CD1c-positive myeloid dendritic cell (primary cell): ENCODE data around the gene SRSF10.
"Not testable (repeated sequence)": the region's sequence is repeated elsewhere in the genome, so short reads cannot be mapped to it uniquely, and the experiment has no call there.

Source experiments
- DNase-seq: peaks from one replicate; pipeline ENCODE4 v3.0.0-alpha.2; 2016; ENCODE audit errors: extremely low spot score

SRSF10 gene

GRCh38 chr1:23958810-23959460, 21.2 kb downstream of the SRSF10 start:
- DNase-seq: peak; percentile 98

- DNase-seq: not testable (repeated sequence)
Observed at GRCh38 chr1:23958040-23958809, 21.9 kb downstream of the SRSF10 start.

GRCh38 chr1:23957096-23957495, 23.0 kb downstream of the SRSF10 start:
- DNase-seq: no peak

- DNase-seq: no peak
Observed at GRCh38 chr1:23953020-23953419, 27.1 kb downstream of the SRSF10 start.

- DNase-seq: no peak
Observed at GRCh38 chr1:23947366-23947765, 32.8 kb downstream of the SRSF10 start.

GRCh38 chr1:23936481-23937176, 43.5 kb downstream of the SRSF10 start:
- DNase-seq: no peak

GRCh38 chr1:23931491-23931880, 48.6 kb downstream of the SRSF10 start:
- no peak for DNase-seq

- DNase-seq: peak; percentile 40
Observed at GRCh38 chr1:23930861-23931490, 49.2 kb downstream of the SRSF10 start.

- no peak for DNase-seq
Observed at GRCh38 chr1:23930270-23930669, 49.9 kb downstream of the SRSF10 start.

GRCh38 chr1:23928789-23929188, 51.3 kb downstream of the SRSF10 start:
- no peak for DNase-seq

- no peak for DNase-seq
Observed at GRCh38 chr1:23927097-23927496, 53.0 kb downstream of the SRSF10 start.

- DNase-seq: no peak
Observed at GRCh38 chr1:23925279-23925678, 54.8 kb downstream of the SRSF10 start.

- DNase-seq: no peak
Observed at GRCh38 chr1:23924601-23925000, 55.5 kb downstream of the SRSF10 start.

- DNase-seq: no peak
Observed at GRCh38 chr1:23923592-23924499, 56.3 kb downstream of the SRSF10 start.

GRCh38 chr1:23922321-23922943, 57.7 kb downstream of the SRSF10 start:
- DNase-seq: no peak

GRCh38 chr1:23916209-23917131, 63.7 kb downstream of the SRSF10 start:
- peak; percentile 84 for DNase-seq

GRCh38 chr1:23915466-23915865, 64.7 kb downstream of the SRSF10 start:
- no peak for DNase-seq

GRCh38 chr1:23914921-23915320, 65.2 kb downstream of the SRSF10 start:
- no peak for DNase-seq
